ENCODE measurements around the gene CBFB. TPM values are rescaled to one million over a fixed set of nuclear protein-coding genes. Genes with fewer than 3 reads are reported as not detected.

CBFB gene
- total RNA-seq, 1 experiment from 2014 or later = 76.3 TPM

- H4K20me1 ChIP-seq (ENCODE audit: control insufficient read depth, insufficient read depth, insufficient read length) = no peaks in the 10 kb centered on the region
- no peak overlapping the region for H3K4me2 ChIP-seq (ENCODE audit: insufficient read depth, insufficient read length, low read length)
- no CpG with 5 or more reads among the region's 4 CpGs for WGBS (ENCODE audit: extremely low coverage, insufficient read length, low lambda C conversion rate)
- H3K27me3 ChIP-seq (ENCODE audit: insufficient read depth, low read length) = no peaks in the 10 kb centered on the region
- no peak for DNase-seq
- Mint-ChIP-seq H3K4me1 (peaks cover 2 to 6% of the 10 kb centered on the region in 2 experiments; a peak in 3 of 4 replicates), H3K4me3 (no peak overlapping the region), H3K27ac (no peak overlapping the region), H3K36me3 (ENCODE audit: insufficient read depth in 1 of 3, low read depth in 3 of 3) (peaks cover 0 to 16% (median 0%) of the 10 kb centered on the region in 3 experiments; a peak in 3 of 7 replicates), H3K9me3 (no peaks in the 10 kb centered on the region), H3K27me3 (ENCODE audit: low read depth) (no peaks in the 10 kb centered on the region)
- no peak overlapping the region for H2AFZ ChIP-seq (ENCODE audit: low read length)
- no peak overlapping the region for H3K14ac ChIP-seq (ENCODE audit: insufficient read depth, low read length)
- H4K5ac ChIP-seq (ENCODE audit: insufficient read length, low read depth, low read length) = no peak overlapping the region
- no peak for TF ChIP-seq CTCF (conservative IDR thresholded peaks at IDR 0.05)
- H2AK5ac ChIP-seq (ENCODE audit: insufficient read length, low read length) = no peak overlapping the region
- no peak overlapping the region for H2BK120ac ChIP-seq (ENCODE audit: low read depth, low read length, poor library complexity, severe bottlenecking)
- H3K79me1 ChIP-seq (ENCODE audit: insufficient read depth, low read depth, low read length, poor library complexity, severe bottlenecking) = peaks cover 1% of the 10 kb centered on the region
- no peak overlapping the region for H3K56ac ChIP-seq (ENCODE audit: insufficient read length, low read depth, low read length)
- H4K91ac ChIP-seq (ENCODE audit: insufficient read length, low read depth, low read length) = no peak overlapping the region
- no peak overlapping the region for H2BK15ac ChIP-seq (ENCODE audit: low read depth, low read length)
- H4K8ac ChIP-seq (replicated peaks; ENCODE audit: insufficient read length, low read depth, low read length) = no peak overlapping the region
- no peaks in the 10 kb centered on the region for H3K79me2 ChIP-seq (ENCODE audit: insufficient read depth, low read length)
- no peaks in the 10 kb centered on the region for H3K9me3 ChIP-seq (ENCODE audit: control insufficient read depth, low read depth, low read length)
- no peak overlapping the region for H2BK20ac ChIP-seq (ENCODE audit: low read depth, low read length, poor library complexity, severe bottlenecking)
- no peak overlapping the region for H3K18ac ChIP-seq (ENCODE audit: insufficient read length, low read depth, low read length)
- no peak overlapping the region for H2BK12ac ChIP-seq (ENCODE audit: insufficient read length, low read depth, low read length)
- H3K23me2 ChIP-seq (ENCODE audit: insufficient read length, low read depth, low read length, poor library complexity, severe bottlenecking) = no peaks in the 10 kb centered on the region
- H3K23ac ChIP-seq (ENCODE audit: insufficient read length, low read depth, low read length) = no peak overlapping the region
- H3K9ac ChIP-seq (ENCODE audit: extremely low read depth, insufficient read length, low read length) = no peak overlapping the region
- H3K4me1 ChIP-seq (ENCODE audit: insufficient read depth, low read length) = no peaks in the 10 kb centered on the region
- no peak overlapping the region for H3T11ph ChIP-seq (ENCODE audit: low read length)
- no peak overlapping the region for H3K27ac ChIP-seq (ENCODE audit: insufficient read length, low read depth, low read length)
- H3K4ac ChIP-seq (ENCODE audit: low read depth, low read length) = no peak overlapping the region
- H2BK5ac ChIP-seq (ENCODE audit: insufficient read length, low read length) = no peak overlapping the region
These were observed 55.5 kb downstream of the CBFB start for GRCh38 chr16:67084345-67085028.
